ENCODE results near the gene PARVG.

Gene PARVG

DNA sequence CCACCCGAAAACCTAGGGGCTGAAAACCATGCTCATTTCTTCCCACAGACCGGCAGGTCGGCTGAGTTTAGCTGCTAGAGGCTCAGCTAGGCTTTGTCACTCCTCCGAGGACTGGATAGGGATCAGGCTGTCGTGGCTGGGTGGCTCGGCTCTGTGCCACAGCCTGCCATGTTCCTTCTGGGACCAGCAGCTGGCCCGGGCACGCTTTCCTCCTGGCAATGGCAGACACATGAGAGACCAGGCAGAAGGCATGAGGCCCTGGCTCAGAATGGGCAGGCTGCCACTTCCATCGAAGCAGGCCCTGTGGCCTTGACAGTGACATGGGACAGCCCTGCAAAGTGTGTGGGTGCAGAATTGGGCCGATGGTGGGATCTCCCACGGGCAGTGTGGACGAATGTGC, 20.9 kb downstream of the PARVG start:
- TF ChIP-seq TAF1 (IDR thresholded peaks at IDR 0.05; ENCODE audit: borderline replicate concordance, insufficient read depth, low read length) (no peak), FOXP2 (optimal IDR thresholded peaks at IDR 0.05; ENCODE audit: borderline replicate concordance, extremely low read depth, extremely low read length, insufficient read depth) (no peak)
- TF ChIP-seq, protein P1, sequence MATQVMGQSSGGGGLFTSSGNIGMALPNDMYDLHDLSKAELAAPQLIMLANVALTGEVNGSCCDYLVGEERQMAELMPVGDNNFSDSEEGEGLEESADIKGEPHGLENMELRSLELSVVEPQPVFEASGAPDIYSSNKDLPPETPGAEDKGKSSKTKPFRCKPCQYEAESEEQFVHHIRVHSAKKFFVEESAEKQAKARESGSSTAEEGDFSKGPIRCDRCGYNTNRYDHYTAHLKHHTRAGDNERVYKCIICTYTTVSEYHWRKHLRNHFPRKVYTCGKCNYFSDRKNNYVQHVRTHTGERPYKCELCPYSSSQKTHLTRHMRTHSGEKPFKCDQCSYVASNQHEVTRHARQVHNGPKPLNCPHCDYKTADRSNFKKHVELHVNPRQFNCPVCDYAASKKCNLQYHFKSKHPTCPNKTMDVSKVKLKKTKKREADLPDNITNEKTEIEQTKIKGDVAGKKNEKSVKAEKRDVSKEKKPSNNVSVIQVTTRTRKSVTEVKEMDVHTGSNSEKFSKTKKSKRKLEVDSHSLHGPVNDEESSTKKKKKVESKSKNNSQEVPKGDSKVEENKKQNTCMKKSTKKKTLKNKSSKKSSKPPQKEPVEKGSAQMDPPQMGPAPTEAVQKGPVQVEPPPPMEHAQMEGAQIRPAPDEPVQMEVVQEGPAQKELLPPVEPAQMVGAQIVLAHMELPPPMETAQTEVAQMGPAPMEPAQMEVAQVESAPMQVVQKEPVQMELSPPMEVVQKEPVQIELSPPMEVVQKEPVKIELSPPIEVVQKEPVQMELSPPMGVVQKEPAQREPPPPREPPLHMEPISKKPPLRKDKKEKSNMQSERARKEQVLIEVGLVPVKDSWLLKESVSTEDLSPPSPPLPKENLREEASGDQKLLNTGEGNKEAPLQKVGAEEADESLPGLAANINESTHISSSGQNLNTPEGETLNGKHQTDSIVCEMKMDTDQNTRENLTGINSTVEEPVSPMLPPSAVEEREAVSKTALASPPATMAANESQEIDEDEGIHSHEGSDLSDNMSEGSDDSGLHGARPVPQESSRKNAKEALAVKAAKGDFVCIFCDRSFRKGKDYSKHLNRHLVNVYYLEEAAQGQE (IDR thresholded peaks at IDR 0.05; ENCODE audit: insufficient read depth in 1 of 2, low read depth in 2 of 2, low read length in 2 of 2), result no peak

DNA sequence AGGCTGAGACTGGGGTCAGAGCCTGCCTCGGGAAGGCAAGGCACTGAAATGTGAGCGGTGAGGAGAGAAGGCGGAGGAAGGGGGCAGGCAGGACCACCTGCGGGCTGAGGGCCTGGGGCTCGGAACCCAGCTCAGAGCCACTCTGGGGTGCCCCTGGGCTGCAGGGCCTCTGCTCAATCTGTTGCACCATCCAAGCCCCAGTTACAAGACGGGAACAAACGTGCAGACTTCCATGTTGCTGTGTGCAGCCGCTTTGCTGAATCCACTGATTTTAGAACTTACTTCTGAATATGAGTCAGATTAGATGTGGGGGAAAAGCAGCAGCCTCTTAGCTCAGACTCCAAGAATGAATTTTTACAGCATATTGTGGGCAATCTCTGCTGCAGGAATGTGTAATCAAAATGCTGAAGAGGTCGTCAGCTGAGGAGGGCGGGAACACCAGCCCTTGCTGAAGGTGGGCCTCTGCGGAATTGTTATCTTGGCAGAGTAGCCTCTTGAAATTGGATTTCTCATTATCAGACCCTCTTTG, 21.6 kb downstream of the PARVG start:
- TF ChIP-seq FOXP2 (optimal IDR thresholded peaks at IDR 0.05; ENCODE audit: borderline replicate concordance, extremely low read depth, extremely low read length, insufficient read depth) (no peak), SIN3A (IDR thresholded peaks at IDR 0.05; ENCODE audit: borderline replicate concordance, insufficient read depth, low read length) (no peak), TAF1 (IDR thresholded peaks at IDR 0.05; ENCODE audit: borderline replicate concordance, insufficient read depth, low read length) (no peak), POLR2AphosphoS5 (IDR thresholded peaks at IDR 0.05; ENCODE audit: low read depth, low read length) (no peak)
- TF ChIP-seq, protein P1 (IDR thresholded peaks at IDR 0.05; ENCODE audit: insufficient read depth in 1 of 2, low read depth in 2 of 2, low read length in 2 of 2), result no peak

DNA sequence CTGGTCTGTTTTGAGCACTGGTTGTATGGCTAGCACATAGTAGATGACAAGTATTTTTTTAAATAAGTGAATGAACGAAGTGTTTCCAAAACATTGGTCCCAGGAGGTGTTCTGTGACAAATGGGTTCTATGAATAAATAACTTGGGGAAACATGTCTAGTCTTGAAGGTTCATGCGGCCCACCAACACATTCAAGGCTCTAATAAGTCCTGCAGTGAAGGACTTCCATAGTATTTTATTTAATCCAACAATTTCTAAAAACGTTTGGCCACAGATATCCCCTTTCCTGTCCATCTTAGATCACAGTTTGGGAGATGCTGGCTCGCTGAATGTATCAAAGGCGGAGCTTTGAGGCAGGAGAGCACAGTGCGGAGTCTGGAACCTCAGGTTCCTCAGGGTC, 22.5 kb downstream of the PARVG start:
- TF ChIP-seq TAF1 (IDR thresholded peaks at IDR 0.05; ENCODE audit: borderline replicate concordance, insufficient read depth, low read length), result no peak
- TF ChIP-seq FOXP2 (optimal IDR thresholded peaks at IDR 0.05; ENCODE audit: borderline replicate concordance, extremely low read depth, extremely low read length, insufficient read depth), result no peak
- TF ChIP-seq POLR2AphosphoS5 (IDR thresholded peaks at IDR 0.05; ENCODE audit: low read depth, low read length), result no peak
- no peak for TF ChIP-seq SIN3A (IDR thresholded peaks at IDR 0.05; ENCODE audit: borderline replicate concordance, insufficient read depth, low read length)
- TF ChIP-seq, protein P1 (IDR thresholded peaks at IDR 0.05; ENCODE audit: insufficient read depth in 1 of 2, low read depth in 2 of 2, low read length in 2 of 2), result no peak

DNA sequence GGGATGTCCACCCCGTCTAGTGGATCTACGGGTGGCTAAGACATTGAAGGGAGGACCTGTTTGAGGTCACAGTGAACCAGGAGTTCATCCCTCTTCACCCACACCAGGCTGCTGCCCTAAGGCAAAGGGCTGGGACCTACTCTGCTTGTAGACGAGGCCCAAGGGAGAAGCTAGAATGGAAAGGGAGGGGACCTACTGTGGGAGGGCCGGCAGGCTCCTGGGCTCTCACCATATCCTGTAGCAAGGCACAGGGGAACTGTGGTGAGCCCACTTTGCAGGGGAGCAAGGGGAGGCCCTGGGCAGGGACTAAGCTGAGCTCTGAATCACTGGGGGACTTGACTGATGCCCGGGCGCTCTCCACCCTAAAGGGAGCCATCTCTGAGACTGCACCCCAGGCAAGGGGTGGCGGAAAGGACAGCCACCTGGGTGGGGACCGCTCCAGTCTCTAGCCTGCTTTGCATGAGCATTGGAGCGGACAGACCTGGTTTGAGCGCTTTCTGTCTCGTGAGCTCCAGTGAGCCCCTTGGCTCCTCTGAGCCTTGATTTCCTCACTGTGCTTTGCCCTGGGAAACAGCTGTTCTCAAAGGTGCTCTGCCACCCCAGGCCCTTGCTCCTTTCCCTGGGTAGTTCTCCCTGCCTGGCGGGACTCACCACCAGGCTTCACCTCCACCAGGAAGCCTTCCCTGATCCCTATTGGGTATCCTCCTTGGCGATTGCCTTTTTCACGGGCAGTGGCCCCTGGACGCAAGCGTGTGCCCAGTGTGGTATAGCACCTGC, 24.2 kb downstream of the PARVG start:
- TF ChIP-seq POLR2AphosphoS5 (IDR thresholded peaks at IDR 0.05; ENCODE audit: low read depth, low read length) (no peak), TAF1 (IDR thresholded peaks at IDR 0.05; ENCODE audit: borderline replicate concordance, insufficient read depth, low read length) (no peak), FOXP2 (optimal IDR thresholded peaks at IDR 0.05; ENCODE audit: borderline replicate concordance, extremely low read depth, extremely low read length, insufficient read depth) (no peak), SIN3A (IDR thresholded peaks at IDR 0.05; ENCODE audit: borderline replicate concordance, insufficient read depth, low read length) (no peak)
- TF ChIP-seq, protein P1 (IDR thresholded peaks at IDR 0.05; ENCODE audit: insufficient read depth in 1 of 2, low read depth in 2 of 2, low read length in 2 of 2), result no peak

Measured in PFSK-1 (cell line).